ENCODE data around the gene ZNF274.
"Not testable (repeated sequence)": the region's sequence is repeated elsewhere in the genome, so short reads cannot be mapped to it uniquely, and the experiment has no call there.

The ZNF274 gene

GRCh38 chr19:58237324-58237723 lies 54.5 kb downstream of the ZNF274 start:
- no peaks in the 10 kb centered on the region for H3K27me3 ChIP-seq (ENCODE audit: insufficient read depth, low read depth)
- H3K36me3 ChIP-seq (ENCODE audit: insufficient read depth): no peaks in the 10 kb centered on the region
- no peak overlapping the region for H2AFZ ChIP-seq (ENCODE audit: low read depth)
- no peak overlapping the region for H3K9ac ChIP-seq
- H3K79me2 ChIP-seq (ENCODE audit: insufficient read depth, low read depth): no peaks in the 10 kb centered on the region
- H3K4me3 ChIP-seq (IDR thresholded peaks at IDR 0.05; ENCODE audit: insufficient read depth, low read depth, low read length): no peak overlapping the region
- H4K20me1 ChIP-seq (ENCODE audit: insufficient read depth): no peaks in the 10 kb centered on the region
- no peak overlapping the region for H3K27ac ChIP-seq
- H3K4me2 ChIP-seq: no peak overlapping the region
- H3K4me1 ChIP-seq (ENCODE audit: low read depth, poor library complexity, severe bottlenecking): no peaks in the 10 kb centered on the region
- no peak for TF ChIP-seq CTCF (conservative IDR thresholded peaks at IDR 0.05; ENCODE audit: low read depth, low read length)

- Histone ChIP-seq H3K79me2 (ENCODE audit: insufficient read depth, low read depth) (no peaks in the 10 kb centered on the region), H3K36me3 (ENCODE audit: insufficient read depth) (0 out of 2 replicates have a peak, but pooled peaks cover 4% of the 10 kb centered on the region), H3K4me3 (IDR thresholded peaks at IDR 0.05; ENCODE audit: insufficient read depth, low read depth, low read length) (no peak overlapping the region), H2AFZ (ENCODE audit: low read depth) (no peak overlapping the region), H3K4me1 (ENCODE audit: low read depth, poor library complexity, severe bottlenecking) (no peaks in the 10 kb centered on the region), H3K9ac (no peak overlapping the region), H3K27me3 (ENCODE audit: insufficient read depth, low read depth) (no peaks in the 10 kb centered on the region), H3K4me2 (no peak overlapping the region), H3K27ac (no peak overlapping the region), H4K20me1 (ENCODE audit: insufficient read depth) (no peaks in the 10 kb centered on the region)
- TF ChIP-seq CTCF (conservative IDR thresholded peaks at IDR 0.05; ENCODE audit: low read depth, low read length): no peak
Measured at GRCh38 chr19:58243351-58243750, 60.5 kb downstream of the ZNF274 start.

- TF ChIP-seq CTCF (conservative IDR thresholded peaks at IDR 0.05; ENCODE audit: low read depth, low read length): no peak
- Histone ChIP-seq H3K79me2 (ENCODE audit: insufficient read depth, low read depth) (no peaks in the 10 kb centered on the region), H3K27ac (no peak overlapping the region), H3K4me2 (no peak overlapping the region), H3K4me3 (IDR thresholded peaks at IDR 0.05; ENCODE audit: insufficient read depth, low read depth, low read length) (no peak overlapping the region), H2AFZ (ENCODE audit: low read depth) (no peak overlapping the region), H3K36me3 (ENCODE audit: insufficient read depth) (0 out of 2 replicates have a peak, but pooled peaks cover 4% of the 10 kb centered on the region), H4K20me1 (ENCODE audit: insufficient read depth) (no peaks in the 10 kb centered on the region), H3K4me1 (ENCODE audit: low read depth, poor library complexity, severe bottlenecking) (no peaks in the 10 kb centered on the region), H3K9ac (no peak overlapping the region), H3K27me3 (ENCODE audit: insufficient read depth, low read depth) (no peaks in the 10 kb centered on the region)
Measured at GRCh38 chr19:58248886-58249285, 66.0 kb downstream of the ZNF274 start.

- H3K79me2 ChIP-seq (ENCODE audit: insufficient read depth, low read depth): no peaks in the 10 kb centered on the region
- no peaks in the 10 kb centered on the region for H3K4me1 ChIP-seq (ENCODE audit: low read depth, poor library complexity, severe bottlenecking)
- no peak for TF ChIP-seq CTCF (conservative IDR thresholded peaks at IDR 0.05; ENCODE audit: low read depth, low read length)
- no peak overlapping the region for H3K4me2 ChIP-seq
- H4K20me1 ChIP-seq (ENCODE audit: insufficient read depth): no peaks in the 10 kb centered on the region
- no peak overlapping the region for H3K9ac ChIP-seq
- no peaks in the 10 kb centered on the region for H3K27me3 ChIP-seq (ENCODE audit: insufficient read depth, low read depth)
- H3K27ac ChIP-seq: no peak overlapping the region
- H3K36me3 ChIP-seq (ENCODE audit: insufficient read depth): no peaks in the 10 kb centered on the region
- no peak overlapping the region for H2AFZ ChIP-seq (ENCODE audit: low read depth)
- H3K4me3 ChIP-seq (IDR thresholded peaks at IDR 0.05; ENCODE audit: insufficient read depth, low read depth, low read length): no peak overlapping the region
Measured at GRCh38 chr19:58252102-58252685, 69.3 kb downstream of the ZNF274 start.

GRCh38 chr19:58258259-58258658 lies 75.4 kb downstream of the ZNF274 start:
- H2AFZ ChIP-seq (ENCODE audit: low read depth); H4K20me1 ChIP-seq (ENCODE audit: insufficient read depth); H3K36me3 ChIP-seq (ENCODE audit: insufficient read depth); H3K9ac ChIP-seq; H3K4me2 ChIP-seq; H3K79me2 ChIP-seq (ENCODE audit: insufficient read depth, low read depth); H3K27me3 ChIP-seq (ENCODE audit: insufficient read depth, low read depth); H3K4me3 ChIP-seq (IDR thresholded peaks at IDR 0.05; ENCODE audit: insufficient read depth, low read depth, low read length); H3K4me1 ChIP-seq (ENCODE audit: low read depth, poor library complexity, severe bottlenecking); H3K27ac ChIP-seq: not testable (repeated sequence)

Measured in KMS-11 (cell line).